Bronchial epithelial cell (primary cell): Measurements from ENCODE around the gene C9. TPM values are rescaled to one million over a fixed set of nuclear protein-coding genes. Genes with fewer than 3 reads are reported as not detected.

Source experiments
- DNase-seq: peaks from one replicate; pipeline ENCODE4 v3.0.0-alpha.2; 2010; ENCODE audit warnings: low read depth
- FAIRE-seq: peaks from 2 replicates; lab custom pipeline; 2011; peaks lifted over from hg19 to GRCh38; lab: Jason Lieb, UNC
- H3K27me3 ChIP-seq: 2 replicates; pipeline ENCODE4 v1.5.1; 2011; ENCODE audit warnings: low read length; ENCODE audit not compliant: control insufficient read depth, insufficient read depth
- H3K36me3 ChIP-seq: 2 replicates; pipeline ENCODE4 v1.5.1; 2011; ENCODE audit warnings: low read length; ENCODE audit not compliant: control insufficient read depth, insufficient read depth
- H3K4me3 ChIP-seq: 2 replicates; pipeline ENCODE4 v1.5.1; 2011; ENCODE audit warnings: mild to moderate bottlenecking, low read depth, low read length, control low read depth
- total RNA-seq: library from RNA; depleted of rRNA; stranded (reverse); fragments of >200 nt; gene quantifications from 2 replicates; pipeline ENCODE4 v1.2.1, GENCODE V29; 2014
- TF ChIP-seq, protein P1 (sequence below): IDR thresholded peaks from 2 replicates; pipeline ENCODE4 v1.5.1; 2011; ENCODE audit warnings: mild to moderate bottlenecking, moderate library complexity, low read length, control low read depth, inconsistent platforms; ENCODE audit not compliant: insufficient read depth, severe bottlenecking

C9 gene
- total RNA-seq, 1 donor from 2014 or later = not detected

DNA sequence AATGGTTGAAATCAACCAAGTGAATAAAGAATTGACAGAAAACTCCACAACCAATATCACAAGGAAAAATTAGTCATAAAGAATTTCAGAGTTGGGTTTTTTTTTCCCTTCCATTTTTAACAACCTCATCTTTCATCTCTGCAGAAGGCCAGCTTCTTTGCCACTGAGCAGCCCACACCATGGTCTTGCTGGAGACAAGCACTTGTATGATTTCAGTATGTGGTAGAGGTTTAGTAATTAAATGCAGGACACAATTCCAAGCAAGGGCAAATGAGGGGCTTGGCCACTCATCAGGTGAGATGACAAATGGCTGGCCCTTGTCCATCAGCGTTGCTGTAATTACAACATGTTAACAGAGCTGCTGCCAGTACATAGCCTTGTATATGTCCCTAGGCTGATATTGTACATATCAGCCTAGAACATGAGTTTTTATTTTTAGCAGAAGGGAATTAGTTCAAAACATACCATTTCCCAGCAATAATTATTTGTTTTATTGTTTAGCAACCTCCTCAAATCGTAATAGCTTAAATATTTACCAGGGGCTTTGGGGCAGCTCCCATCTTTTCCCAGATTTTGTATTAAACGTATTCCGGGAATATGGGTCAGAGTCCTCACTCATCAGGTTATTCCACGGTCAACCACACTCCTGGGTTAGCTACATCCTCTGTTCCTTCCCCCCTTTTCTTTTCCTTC is 5.0 kb upstream of the C9 start:
- H3K4me3 ChIP-seq = no peak overlapping the region
- no peaks in the 10 kb centered on the region for H3K36me3 ChIP-seq
- DNase-seq = no peak
- no peaks in the 10 kb centered on the region for H3K27me3 ChIP-seq
- FAIRE-seq = no peak
- TF ChIP-seq, protein P1, sequence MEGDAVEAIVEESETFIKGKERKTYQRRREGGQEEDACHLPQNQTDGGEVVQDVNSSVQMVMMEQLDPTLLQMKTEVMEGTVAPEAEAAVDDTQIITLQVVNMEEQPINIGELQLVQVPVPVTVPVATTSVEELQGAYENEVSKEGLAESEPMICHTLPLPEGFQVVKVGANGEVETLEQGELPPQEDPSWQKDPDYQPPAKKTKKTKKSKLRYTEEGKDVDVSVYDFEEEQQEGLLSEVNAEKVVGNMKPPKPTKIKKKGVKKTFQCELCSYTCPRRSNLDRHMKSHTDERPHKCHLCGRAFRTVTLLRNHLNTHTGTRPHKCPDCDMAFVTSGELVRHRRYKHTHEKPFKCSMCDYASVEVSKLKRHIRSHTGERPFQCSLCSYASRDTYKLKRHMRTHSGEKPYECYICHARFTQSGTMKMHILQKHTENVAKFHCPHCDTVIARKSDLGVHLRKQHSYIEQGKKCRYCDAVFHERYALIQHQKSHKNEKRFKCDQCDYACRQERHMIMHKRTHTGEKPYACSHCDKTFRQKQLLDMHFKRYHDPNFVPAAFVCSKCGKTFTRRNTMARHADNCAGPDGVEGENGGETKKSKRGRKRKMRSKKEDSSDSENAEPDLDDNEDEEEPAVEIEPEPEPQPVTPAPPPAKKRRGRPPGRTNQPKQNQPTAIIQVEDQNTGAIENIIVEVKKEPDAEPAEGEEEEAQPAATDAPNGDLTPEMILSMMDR = no peak

DNA sequence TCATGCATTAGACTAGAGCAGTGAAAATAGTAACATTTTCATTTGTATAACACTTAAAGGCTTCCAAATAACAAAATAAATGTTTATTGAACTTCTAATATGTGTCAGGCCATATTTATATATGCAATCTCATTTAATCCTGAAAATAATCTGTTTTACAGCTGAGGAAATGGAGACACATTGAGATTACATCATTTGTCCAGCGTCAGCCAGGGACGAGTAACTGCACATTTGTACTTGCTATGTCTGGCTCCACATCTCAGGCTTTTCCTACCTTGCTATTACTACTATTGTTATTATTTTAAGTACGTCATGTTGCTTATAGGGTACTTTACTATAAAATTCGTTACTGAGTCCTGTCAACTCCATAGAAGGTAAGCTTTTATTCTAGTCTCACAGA is 3.8 kb upstream of the C9 start:
- Histone ChIP-seq H3K36me3 (no peaks in the 10 kb centered on the region), H3K4me3 (no peak overlapping the region), H3K27me3 (no peaks in the 10 kb centered on the region)
- DNase-seq = no peak
- TF ChIP-seq, protein P1 = no peak
- FAIRE-seq = no peak

DNA sequence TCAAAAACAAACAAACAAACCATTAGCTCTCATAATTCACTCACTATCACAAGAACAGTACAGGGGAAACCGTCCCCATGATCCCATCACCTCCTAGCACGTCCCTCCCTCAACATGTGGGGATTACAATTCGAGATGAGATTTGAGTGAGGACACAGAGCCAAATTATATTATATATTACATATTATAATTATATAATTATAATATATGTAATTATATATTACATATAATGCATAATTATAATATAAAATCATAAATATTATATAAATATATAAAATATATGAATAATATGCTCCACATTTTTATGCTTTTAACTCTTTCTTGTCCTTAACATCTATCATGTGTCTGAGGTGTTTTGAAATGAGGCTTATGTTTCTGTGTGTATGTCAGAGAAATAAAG is 3.4 kb upstream of the C9 start:
- DNase-seq (no peak), FAIRE-seq (no peak)
- Histone ChIP-seq H3K4me3 (no peak overlapping the region), H3K36me3 (no peaks in the 10 kb centered on the region), H3K27me3 (no peaks in the 10 kb centered on the region)
- TF ChIP-seq, protein P1 = no peak

DNA sequence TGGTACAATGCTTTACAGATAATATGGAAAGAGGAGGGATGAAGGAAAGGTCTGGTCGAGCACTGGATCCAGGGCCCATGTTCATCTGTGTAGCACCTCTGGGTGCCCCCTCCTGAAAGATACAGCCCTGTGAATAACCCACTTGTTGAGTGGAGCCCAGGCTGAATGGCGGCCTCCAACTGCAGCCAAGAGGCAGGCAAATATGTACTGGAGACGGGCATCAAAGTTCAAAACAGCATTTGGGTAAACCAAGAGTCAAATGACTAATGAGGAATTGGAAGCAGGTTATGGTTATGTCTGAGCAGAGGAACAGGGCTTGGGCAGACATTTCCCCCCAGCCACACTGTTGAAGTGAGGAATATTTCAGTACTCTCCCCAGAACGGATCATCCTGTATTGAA is 1.1 kb downstream of the C9 start:
- TF ChIP-seq, protein P1 = no peak
- H3K36me3 ChIP-seq = no peaks in the 10 kb centered on the region
- DNase-seq (no peak), FAIRE-seq (no peak)
- no peaks in the 10 kb centered on the region for H3K27me3 ChIP-seq
- H3K4me3 ChIP-seq = no peak overlapping the region

DNA sequence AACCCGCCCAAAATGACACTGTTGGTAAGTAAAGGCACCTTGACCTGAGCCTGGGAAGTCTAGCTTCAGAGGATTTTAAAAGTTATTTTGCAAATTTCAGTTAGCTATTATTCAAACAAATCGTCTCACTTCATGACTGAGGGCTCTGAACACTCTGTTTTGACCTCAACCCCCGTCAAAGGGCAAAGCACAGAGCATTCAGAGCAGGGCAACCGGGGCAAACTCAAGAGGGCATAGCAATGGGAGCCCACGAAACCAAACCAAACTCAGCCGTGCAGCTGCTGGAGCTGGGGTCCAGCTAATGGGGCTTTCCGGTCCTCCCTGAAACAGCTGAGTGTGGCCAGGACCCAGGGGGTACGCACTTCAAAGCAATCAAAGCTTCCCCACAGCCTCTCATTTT is 1.6 kb downstream of the C9 start:
- DNase-seq (no peak), FAIRE-seq (no peak)
- no peak overlapping the region for H3K4me3 ChIP-seq
- H3K27me3 ChIP-seq = no peaks in the 10 kb centered on the region
- TF ChIP-seq, protein P1 = no peak
- H3K36me3 ChIP-seq = no peaks in the 10 kb centered on the region

DNA sequence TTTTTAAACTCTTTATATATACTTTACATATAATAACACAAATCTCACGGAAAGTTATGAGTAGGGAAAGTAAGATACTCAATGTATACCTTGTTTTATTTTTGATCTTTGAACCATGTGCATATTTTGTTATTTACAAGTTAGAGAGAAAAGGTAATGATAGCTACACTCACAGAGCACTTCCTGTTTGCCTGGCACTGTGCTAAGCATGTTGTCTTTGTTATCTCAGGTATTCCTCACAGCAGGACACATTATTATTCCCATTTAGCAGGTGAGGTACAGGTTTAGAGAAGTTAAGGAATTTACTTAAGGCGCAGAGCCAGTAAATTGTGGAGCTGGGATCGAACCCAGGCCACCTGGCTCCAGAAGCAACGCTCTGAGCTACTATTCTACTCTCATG is 3.0 kb downstream of the C9 start:
- Histone ChIP-seq H3K27me3 (no peaks in the 10 kb centered on the region), H3K36me3 (no peaks in the 10 kb centered on the region), H3K4me3 (no peak overlapping the region)
- DNase-seq (peak; percentile 45), FAIRE-seq (no peak)
- TF ChIP-seq, protein P1 = no peak
